ENCODE results near the gene BCAS2.

BCAS2 gene

GRCh38 chr1:114547076-114547475 is 34.3 kb downstream of the BCAS2 start:
- H3K27me3 Mint-ChIP-seq, result no peaks in the 10 kb centered on the region
- H3K36me3 Mint-ChIP-seq (ENCODE audit: low read depth), result no peaks in the 10 kb centered on the region
- H3K9me3 Mint-ChIP-seq, result no peaks in the 10 kb centered on the region
- intact Hi-C loops (cut with micrococcal nuclease), result no loop called here
- H3K27ac Mint-ChIP-seq, result no peak overlapping the region
- H3K4me1 Mint-ChIP-seq (ENCODE audit: low read depth), result peaks cover 13% of the 10 kb centered on the region
- H3K4me3 Mint-ChIP-seq, result no peak overlapping the region

DNA sequence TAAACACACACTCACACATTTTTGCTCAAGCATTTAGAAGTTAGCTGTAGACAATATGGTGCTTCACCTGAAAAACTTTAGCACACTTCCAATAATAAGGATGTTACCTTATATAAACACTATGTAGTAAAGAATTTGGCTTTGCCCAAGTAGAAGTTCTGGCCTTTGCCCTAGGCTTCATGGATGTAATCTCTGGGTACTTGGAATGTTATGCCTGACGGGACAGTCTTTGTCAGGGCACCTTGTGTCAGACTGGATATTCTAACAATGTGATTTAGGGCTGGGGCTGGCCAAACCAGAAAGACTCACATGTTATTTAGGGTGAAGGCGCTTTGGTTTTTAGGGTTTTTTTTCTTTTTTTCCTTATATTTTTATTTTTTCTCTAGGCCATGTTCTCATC is 35.6 kb downstream of the BCAS2 start:
- intact Hi-C loops (cut with micrococcal nuclease), result no loop called here
- no peak overlapping the region for H3K4me3 Mint-ChIP-seq
- H3K36me3 Mint-ChIP-seq (ENCODE audit: low read depth), result no peaks in the 10 kb centered on the region
- peaks cover 13% of the 10 kb centered on the region for H3K4me1 Mint-ChIP-seq (ENCODE audit: low read depth)
- no peaks in the 10 kb centered on the region for H3K9me3 Mint-ChIP-seq
- no peaks in the 10 kb centered on the region for H3K27me3 Mint-ChIP-seq
- H3K27ac Mint-ChIP-seq, result no peak overlapping the region

DNA sequence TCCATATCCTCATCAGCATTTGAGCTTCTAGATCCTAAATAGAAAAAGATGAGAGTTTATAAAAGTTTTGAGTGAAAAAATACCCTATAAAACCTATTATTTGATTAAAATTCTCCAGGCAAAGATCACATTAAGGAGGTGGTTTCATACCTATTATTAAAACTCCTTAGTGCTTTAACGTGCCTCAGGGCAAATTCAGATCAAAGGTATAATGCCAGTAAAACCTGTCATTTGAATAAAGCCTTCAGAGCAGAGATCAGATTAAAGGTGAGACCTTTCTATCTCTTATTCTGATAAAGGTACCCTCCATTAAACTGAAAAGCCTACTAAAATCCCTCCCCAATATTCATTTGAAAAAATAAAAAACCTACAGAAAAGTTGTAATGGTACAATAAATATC is 36.1 kb downstream of the BCAS2 start:
- no peak overlapping the region for H3K4me3 Mint-ChIP-seq
- intact Hi-C loops (cut with micrococcal nuclease), result no loop called here
- H3K4me1 Mint-ChIP-seq (ENCODE audit: low read depth), result peaks cover 13% of the 10 kb centered on the region

DNA sequence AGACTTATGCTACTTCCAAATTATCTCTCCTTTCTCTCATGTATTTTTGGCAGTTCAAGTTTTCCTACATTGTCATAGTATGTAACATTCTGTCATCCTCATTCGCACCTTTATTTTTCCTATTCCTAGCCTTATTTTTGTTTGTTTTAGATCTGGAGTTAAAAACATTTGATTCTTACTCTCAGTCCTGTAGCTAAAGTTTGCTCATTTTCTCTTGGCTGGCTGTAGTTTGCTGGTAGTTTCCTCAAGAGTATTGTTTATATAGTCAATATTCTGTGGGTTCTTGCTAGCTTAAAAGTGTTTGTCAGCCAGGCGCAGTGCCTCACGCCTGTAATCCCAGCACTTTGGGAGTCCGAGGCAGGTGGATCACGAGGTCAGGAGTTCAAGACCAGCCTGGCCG is 40.6 kb downstream of the BCAS2 start:
- H3K27me3 Mint-ChIP-seq, result peaks cover 2% of the 10 kb centered on the region
- H3K9me3 Mint-ChIP-seq, result no peaks in the 10 kb centered on the region
- no peaks in the 10 kb centered on the region for H3K36me3 Mint-ChIP-seq (ENCODE audit: low read depth)
- no peaks in the 10 kb centered on the region for H3K4me1 Mint-ChIP-seq (ENCODE audit: low read depth)
- H3K27ac Mint-ChIP-seq, result no peak overlapping the region
- intact Hi-C loops (cut with micrococcal nuclease), result no loop called here
- H3K4me3 Mint-ChIP-seq, result no peak overlapping the region

More for the DNA sequence above, 36.1 kb downstream of the BCAS2 start:
- Mint-ChIP-seq H3K27ac (no peak overlapping the region), H3K36me3 (ENCODE audit: low read depth) (no peaks in the 10 kb centered on the region), H3K27me3 (peaks cover 2% of the 10 kb centered on the region), H3K9me3 (no peaks in the 10 kb centered on the region)

DNA sequence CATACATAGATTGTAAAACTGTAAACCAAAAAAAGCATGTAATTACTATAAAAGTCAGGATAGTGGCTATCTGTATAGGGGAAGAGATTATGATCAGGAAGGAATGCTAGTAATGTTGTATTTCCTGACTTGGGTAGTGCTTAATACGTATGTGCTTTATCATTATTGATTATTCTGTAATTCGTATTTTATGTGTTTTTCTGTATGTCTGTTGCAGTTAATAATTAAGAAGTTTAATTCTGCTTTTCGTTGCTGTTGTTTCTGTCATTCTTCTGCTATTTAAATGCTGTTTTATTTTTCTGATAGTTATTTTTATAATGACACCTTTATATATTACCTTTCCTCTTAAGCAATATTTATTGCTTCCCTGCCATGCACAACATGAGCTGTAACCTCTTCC is 41.1 kb downstream of the BCAS2 start:
- peaks cover 2% of the 10 kb centered on the region for H3K27me3 Mint-ChIP-seq
- intact Hi-C loops (cut with micrococcal nuclease), result no loop called here
- H3K4me1 Mint-ChIP-seq (ENCODE audit: low read depth), result no peaks in the 10 kb centered on the region
- no peak overlapping the region for H3K27ac Mint-ChIP-seq
- H3K36me3 Mint-ChIP-seq (ENCODE audit: low read depth), result no peaks in the 10 kb centered on the region
- no peaks in the 10 kb centered on the region for H3K9me3 Mint-ChIP-seq
- H3K4me3 Mint-ChIP-seq, result no peak overlapping the region

GRCh38 chr1:114536043-114536442 is 45.4 kb downstream of the BCAS2 start:
- intact Hi-C loops (cut with micrococcal nuclease), result no loop called here
- H3K4me3 Mint-ChIP-seq, result no peak overlapping the region
- H3K36me3 Mint-ChIP-seq (ENCODE audit: low read depth), result no peaks in the 10 kb centered on the region
- H3K4me1 Mint-ChIP-seq (ENCODE audit: low read depth), result no peaks in the 10 kb centered on the region
- H3K27me3 Mint-ChIP-seq, result peaks cover 2% of the 10 kb centered on the region
- H3K9me3 Mint-ChIP-seq, result no peaks in the 10 kb centered on the region
- H3K27ac Mint-ChIP-seq, result no peak overlapping the region

- Mint-ChIP-seq H3K27me3 (no peaks in the 10 kb centered on the region), H3K4me1 (ENCODE audit: low read depth) (no peaks in the 10 kb centered on the region), H3K4me3 (no peak overlapping the region), H3K36me3 (ENCODE audit: low read depth) (no peaks in the 10 kb centered on the region), H3K9me3 (no peaks in the 10 kb centered on the region), H3K27ac (no peak overlapping the region)
- intact Hi-C loops (cut with micrococcal nuclease), result no loop called here
Observed at GRCh38 chr1:114535401-114535800, 46.0 kb downstream of the BCAS2 start.

DNA sequence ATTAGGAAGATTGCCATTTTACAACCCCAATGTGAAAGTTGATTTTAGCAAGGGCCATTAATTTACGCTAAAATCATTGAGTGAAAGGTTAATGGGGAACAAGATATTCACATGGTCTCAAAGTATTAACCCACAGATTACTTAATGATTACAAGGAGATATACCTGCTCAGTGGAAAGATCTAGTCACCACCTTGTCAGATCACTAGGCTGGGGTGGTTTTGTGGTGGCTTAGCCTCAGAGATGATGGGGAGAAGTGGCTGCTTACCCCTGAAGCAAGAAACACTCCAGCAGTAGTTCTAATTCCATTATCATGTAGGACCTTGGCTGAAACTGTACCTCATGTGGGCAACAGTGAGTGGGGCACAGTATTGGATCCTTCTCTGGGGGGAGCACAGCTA is 50.3 kb downstream of the BCAS2 start:
- no peak overlapping the region for H3K4me3 Mint-ChIP-seq
- H3K27me3 Mint-ChIP-seq, result no peaks in the 10 kb centered on the region
- no peaks in the 10 kb centered on the region for H3K36me3 Mint-ChIP-seq (ENCODE audit: low read depth)
- intact Hi-C loops (cut with micrococcal nuclease), result no loop called here
- no peak overlapping the region for H3K27ac Mint-ChIP-seq
- H3K4me1 Mint-ChIP-seq (ENCODE audit: low read depth), result no peaks in the 10 kb centered on the region
- H3K9me3 Mint-ChIP-seq, result no peaks in the 10 kb centered on the region

DNA sequence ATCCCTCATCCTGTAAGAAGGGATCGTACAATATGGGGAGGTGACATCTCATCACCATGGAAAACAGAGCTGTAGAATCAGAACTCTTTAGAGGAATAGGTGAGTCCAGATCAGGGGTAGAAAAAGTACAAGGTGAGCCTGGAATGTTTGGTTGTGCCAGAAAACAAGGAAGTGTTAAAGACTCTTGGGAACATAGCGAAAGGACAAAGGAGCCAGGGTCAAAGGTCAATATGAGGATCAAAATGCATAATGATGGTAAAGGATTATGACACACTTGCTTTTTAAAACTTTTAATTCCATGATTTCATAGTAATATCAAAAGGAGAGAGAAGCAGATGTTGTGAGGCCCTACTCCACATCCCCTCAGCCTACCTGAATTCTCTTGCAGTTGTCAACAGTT is 51.2 kb downstream of the BCAS2 start:
- intact Hi-C loops (cut with micrococcal nuclease), result no loop called here
- no peak overlapping the region for H3K27ac Mint-ChIP-seq
- H3K36me3 Mint-ChIP-seq (ENCODE audit: low read depth), result no peaks in the 10 kb centered on the region

DNA sequence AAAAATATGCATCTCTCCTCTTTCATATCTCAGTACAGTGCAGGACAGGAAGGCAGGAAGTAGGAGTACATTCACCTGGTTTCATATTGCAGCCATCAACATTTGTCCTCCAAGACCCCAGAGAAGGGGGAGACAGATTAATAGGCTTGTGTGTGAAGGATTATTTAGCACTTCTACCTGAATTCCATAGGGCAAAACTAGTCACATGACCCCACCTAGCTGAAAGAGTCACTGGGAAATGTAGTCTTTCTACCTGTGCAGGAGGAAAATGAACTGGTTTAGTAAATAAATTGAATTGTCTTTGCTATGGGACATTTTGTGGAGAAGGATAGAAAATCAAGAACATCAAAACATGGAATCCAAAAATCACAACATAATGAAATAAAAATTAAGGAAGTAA is 56.5 kb downstream of the BCAS2 start:
- intact Hi-C loops (cut with micrococcal nuclease), result no loop called here
- Mint-ChIP-seq H3K4me1 (ENCODE audit: low read depth) (no peaks in the 10 kb centered on the region), H3K4me3 (no peak overlapping the region), H3K27me3 (no peaks in the 10 kb centered on the region), H3K9me3 (no peaks in the 10 kb centered on the region), H3K27ac (no peak overlapping the region), H3K36me3 (ENCODE audit: low read depth) (no peaks in the 10 kb centered on the region)

More for the DNA sequence above, 51.2 kb downstream of the BCAS2 start:
- Mint-ChIP-seq H3K4me3 (no peak overlapping the region), H3K4me1 (ENCODE audit: low read depth) (no peaks in the 10 kb centered on the region), H3K9me3 (no peaks in the 10 kb centered on the region), H3K27me3 (no peaks in the 10 kb centered on the region)

DNA sequence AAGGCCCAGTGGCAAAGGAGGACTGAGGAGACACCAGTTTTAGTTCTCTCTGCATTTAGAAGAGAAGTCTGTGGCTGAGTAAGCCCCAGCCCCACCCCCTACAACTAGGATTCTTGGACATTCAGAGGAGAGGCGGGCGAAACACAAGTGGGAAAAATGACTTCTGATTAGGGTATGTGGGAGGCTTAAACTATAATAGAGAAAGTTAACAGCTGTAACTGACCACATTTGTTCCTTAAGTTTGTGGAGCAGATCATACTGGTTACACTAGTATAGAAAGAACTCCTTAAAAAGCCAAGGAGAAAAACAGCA is 59.2 kb downstream of the BCAS2 start:
- H3K4me3 Mint-ChIP-seq, result no peak overlapping the region
- no peaks in the 10 kb centered on the region for H3K9me3 Mint-ChIP-seq
- H3K36me3 Mint-ChIP-seq (ENCODE audit: low read depth), result no peaks in the 10 kb centered on the region
- H3K27ac Mint-ChIP-seq, result no peak overlapping the region
- no peaks in the 10 kb centered on the region for H3K4me1 Mint-ChIP-seq (ENCODE audit: low read depth)
- intact Hi-C loops (cut with micrococcal nuclease), result no loop called here
- peaks cover 2% of the 10 kb centered on the region for H3K27me3 Mint-ChIP-seq

GRCh38 chr1:114521396-114522263 is 59.8 kb downstream of the BCAS2 start:
- Mint-ChIP-seq H3K27ac (no peak overlapping the region), H3K36me3 (ENCODE audit: low read depth) (no peaks in the 10 kb centered on the region), H3K4me3 (no peak overlapping the region), H3K4me1 (ENCODE audit: low read depth) (no peaks in the 10 kb centered on the region), H3K27me3 (peaks cover 2% of the 10 kb centered on the region), H3K9me3 (no peaks in the 10 kb centered on the region)
- intact Hi-C loops (cut with micrococcal nuclease), result no loop called here

Measured in dendritic cell treated with granulocyte-macrophage colony-stimulating factor and Interleukin-4, amounts not matched to agents 40 ng/mL and 50 ng/mL, for 4 days (primary cell).